Dedifferentiated amniotic fluid mesenchymal stem cell (primary cell): ENCODE measurements around the gene CPNE8.

Experiments
- DNase-seq: peaks from one replicate; pipeline ENCODE4 v3.0.0-alpha.2; 2016; ENCODE audit errors: extremely low spot score

Gene CPNE8

DNA sequence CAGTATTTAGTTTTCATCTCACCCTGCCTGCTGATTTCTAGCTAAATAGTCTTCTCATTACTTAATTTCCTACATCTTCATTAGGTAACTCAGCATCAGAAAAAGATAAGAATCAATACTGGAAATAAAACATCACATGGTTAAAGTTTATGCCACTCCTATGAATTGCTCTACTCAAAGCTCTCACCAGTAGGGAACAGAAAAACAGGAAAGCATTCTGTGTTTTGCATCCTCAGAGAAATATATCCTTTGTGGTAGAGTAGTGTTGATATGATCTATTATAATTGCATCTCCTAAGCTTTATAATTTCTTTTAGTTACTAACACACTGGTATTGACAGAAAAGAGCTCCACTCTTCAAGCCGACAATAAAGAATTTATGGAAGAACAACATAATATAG is 9.9 kb downstream of the CPNE8 start:
- DNase-seq: no peak

- DNase-seq: no peak
These were observed 12.4 kb downstream of the CPNE8 start for GRCh38 chr12:38892976-38893375.

GRCh38 chr12:38892087-38892786 is 13.2 kb downstream of the CPNE8 start:
- DNase-seq: no peak

DNA sequence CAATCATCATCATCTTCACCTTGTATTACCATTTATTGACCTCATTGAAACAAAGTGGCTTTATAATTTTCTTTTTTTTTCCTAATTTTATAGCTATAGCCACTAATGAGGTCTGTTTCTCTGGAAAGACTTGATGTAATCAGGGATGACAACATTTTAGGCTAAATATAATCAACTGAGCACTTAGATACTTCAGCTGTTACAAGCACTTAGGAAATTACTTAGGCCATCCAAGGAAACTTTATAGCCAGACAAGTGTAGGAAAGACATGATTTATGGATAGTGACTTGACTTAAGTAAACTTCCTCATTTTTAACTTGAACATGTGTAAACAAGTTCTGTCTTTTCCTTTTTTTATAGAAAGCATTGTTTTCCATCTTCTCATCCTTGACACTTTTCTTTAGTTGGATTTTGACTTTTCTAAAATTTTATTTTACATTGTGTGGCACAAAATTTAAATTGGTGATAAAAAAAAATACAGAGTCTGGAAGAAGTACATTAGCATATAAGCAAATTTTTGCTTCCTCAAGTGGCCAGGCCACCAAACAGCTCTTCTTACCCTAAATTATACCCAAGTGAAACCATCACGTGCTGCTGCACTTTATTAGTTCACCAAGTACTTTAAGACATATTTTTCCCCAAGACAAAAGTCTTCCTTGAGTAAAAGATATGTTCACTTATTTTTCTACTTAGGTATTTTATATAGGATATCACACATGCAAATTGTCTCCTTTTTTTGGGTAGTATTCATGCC is 15.1 kb downstream of the CPNE8 start:
- DNase-seq: no peak

GRCh38 chr12:38889297-38889815 is 16.0 kb downstream of the CPNE8 start:
- DNase-seq: no peak

DNA sequence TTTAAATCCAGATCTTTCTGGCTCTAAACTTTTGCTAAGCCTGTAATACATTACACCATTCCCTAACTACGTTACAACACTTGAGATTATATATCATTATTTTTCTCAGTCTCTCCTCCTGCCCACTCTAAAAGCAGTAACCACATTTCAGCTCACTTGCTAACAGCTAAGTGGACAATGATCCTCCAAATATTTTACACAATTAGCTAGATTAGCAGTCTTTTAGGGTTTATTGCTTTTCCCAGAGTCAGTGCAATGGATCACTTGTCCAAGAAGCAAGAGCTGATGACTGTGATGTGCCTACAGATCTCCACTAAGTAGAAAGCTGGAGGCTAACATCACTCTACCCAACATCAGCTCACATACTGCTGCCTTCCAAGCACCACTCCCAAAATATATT is 17.6 kb downstream of the CPNE8 start:
- DNase-seq: no peak

DNA sequence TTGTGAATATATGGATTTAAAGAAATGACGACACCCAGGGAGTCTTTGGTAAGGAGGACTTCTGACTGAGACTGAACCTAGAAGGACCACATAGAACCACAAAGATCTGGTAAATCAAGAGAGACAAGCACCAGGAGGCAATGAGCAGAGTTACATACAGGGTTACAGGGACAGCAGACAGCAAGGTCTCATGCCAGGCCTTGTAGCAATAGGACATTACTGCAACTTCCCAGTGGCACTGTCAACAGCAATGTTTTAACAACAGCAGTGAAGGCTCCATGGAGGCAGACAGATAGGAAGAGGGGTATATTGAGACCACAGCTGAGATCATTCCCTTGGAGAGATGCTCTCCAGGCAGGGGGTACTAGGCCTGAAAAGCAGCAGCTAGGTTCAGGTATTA is 18.5 kb downstream of the CPNE8 start:
- no peak for DNase-seq

DNA sequence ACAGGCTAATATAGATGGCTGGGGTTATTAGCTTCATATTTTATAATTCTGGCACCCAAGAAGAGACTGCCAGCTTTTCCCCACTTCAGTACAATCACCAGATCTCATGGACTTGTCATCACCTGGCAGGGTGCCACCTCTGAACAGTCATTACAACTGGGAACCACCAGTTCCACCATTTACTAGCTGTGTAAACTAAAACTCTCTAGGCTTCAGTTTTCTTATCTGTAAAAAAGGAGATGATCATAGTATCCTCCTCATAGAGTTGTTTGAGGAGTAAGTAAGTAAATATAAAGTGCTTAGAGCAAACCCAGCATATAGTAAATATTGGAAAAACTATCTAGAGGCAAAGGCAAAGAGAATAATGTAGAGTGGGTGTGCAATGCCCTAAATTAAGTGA is 19.3 kb downstream of the CPNE8 start:
- no peak for DNase-seq

DNA sequence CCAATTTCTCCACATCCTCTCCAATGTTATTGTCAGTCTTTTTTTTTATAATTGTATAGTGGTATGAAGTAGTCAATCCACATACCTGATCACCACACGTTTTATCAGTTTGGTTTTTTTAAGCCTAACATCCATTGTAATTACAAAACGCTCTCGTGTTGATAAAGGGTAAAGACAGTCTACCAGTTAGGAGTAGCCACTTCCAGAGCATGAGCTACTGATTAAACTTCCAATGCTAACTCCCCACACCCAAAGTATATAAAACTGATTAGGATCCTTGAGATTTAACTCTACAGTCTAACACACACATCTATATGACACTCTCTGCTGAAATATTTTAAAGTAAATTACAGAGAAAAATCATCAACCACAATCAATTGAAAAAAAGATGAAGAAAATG is 20.7 kb downstream of the CPNE8 start:
- DNase-seq: no peak

DNA sequence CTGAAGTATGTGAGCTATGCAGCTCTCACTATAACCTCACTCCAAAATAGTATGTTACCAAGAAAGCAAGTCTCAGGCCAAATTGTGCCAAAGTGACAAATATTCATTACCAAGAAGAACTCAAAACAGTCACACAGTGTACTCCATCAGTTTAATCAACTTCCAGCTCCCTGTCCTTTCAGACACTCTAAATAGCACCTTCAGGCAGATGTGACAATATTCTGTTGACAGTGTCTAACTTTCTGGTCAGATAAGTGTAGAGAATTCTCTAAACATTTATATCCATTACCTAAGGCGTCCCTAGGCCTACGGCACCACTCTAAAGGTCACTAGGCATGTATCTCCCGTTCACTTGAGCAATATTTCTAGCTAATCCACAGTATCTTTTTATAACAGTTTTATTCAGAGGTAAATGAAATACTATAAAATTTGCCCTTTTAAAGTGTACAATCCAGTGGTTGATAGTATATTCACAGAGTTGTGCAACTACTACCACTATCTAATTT is 21.7 kb downstream of the CPNE8 start:
- DNase-seq: no peak

GRCh38 chr12:38880288-38880687 is 25.1 kb downstream of the CPNE8 start:
- DNase-seq: no peak

DNA sequence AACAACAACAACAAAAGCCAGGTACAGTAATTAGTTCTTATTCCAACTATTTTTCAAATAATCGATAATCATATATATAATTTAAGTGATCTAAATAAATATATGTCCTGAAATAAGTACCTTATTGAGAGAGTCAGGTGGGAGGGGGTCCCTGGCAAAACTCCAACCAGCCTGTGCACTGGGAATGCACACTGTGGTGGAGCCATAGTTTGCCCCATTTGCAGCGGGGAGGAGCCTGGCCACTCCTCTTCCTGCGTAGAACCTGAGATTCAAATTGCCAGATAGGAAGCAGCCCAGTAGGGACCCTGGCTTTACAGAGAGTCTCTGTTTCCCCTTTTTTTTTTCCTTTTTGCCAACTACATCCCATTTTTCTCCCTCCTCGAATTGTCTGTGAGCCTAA is 26.4 kb downstream of the CPNE8 start:
- DNase-seq: no peak

DNA sequence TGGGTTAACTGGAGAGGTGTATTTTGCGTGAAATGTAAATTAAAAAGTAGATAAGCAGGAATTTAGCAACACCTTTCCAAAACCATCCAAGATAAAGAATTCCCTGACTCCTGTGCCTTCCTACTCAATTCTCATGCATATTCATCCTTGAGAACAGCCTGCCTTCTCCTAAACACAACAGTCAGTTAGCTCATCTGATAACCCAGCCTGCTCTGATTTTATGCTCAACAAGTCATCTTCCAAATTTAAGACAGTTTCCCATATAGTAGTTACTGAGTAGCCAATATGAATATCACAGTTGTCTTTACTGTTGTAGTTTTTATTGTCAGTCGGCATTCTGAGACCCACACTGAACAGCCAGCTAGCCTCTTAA is 27.1 kb downstream of the CPNE8 start:
- DNase-seq: no peak

GRCh38 chr12:38875586-38876228 is 29.7 kb downstream of the CPNE8 start:
- DNase-seq: no peak

GRCh38 chr12:38872561-38872960 is 32.8 kb downstream of the CPNE8 start:
- DNase-seq: no peak

DNA sequence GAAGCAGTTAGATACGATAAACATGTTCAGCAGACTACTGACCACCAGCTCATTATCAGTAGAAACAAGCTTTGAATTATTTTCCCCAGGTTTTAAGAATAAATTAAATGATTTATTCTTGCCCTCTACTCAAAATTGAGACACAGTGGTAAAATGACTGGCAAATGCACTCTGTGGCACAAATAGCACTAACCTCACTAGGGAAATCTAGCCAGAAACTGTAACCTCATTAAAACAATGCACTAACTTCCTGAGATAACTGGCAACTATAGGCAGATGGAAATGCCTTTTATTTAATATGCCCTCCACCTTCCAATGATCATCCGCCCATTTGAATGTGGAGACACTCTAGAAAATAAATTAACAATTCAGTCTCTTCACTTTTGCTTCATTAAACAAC is 33.2 kb downstream of the CPNE8 start:
- DNase-seq: no peak

DNA sequence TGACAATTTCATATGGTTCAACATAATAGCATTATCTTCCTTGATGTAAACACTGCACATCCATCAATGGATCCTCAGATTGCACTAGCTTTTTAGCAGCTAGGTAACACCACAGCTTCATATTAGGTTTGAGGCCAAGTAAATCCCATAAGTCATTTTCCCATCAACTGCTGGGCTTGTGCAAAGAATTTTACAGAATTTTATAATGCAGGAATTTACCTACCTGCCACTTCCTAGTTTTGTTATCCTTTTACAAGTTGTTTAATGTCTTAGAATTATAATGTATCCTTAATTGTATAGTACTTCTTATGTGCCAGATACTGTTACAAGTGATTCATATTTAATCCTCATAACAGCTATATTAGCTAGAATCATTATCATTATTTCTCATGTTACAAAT is 36.4 kb downstream of the CPNE8 start:
- no peak for DNase-seq

DNA sequence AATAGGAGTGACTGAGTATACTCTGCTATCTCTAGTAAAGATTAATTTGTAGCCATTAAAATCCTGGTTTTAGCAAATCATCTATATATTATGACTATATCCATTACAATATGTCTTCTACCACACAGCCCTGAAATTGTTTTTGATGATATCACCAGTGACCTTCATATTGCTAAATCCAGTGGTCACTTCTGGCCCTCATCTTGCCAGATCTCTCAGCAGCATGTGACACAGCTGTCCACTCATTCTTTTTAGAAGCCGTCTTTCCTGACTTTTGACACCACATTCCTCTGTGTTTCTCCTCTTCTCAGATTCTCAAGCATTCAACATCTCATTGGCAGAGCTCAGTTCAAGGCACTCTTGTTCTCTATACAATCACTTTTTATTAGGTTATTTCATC is 54.9 kb downstream of the CPNE8 start:
- no peak for DNase-seq

- DNase-seq: no peak
These were observed 58.1 kb downstream of the CPNE8 start for GRCh38 chr12:38847247-38847646.

DNA sequence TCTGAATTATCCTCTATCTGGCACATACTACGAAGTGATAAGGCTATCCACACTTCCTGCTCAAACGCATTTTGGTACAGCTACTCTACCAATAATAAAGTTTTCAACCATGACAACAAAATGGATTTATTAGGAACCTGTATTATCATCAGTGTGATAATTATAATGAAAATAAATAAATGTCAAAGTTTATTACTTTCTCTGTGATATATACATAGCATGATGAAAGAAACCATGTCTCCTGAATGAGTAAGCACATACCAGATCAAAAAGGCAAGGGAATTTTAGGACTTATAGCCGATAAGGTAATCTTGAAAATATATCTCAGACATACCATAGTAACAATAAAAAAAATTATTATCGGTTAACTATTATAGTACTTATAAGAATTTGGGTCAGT is 61.1 kb downstream of the CPNE8 start:
- no peak for DNase-seq

DNA sequence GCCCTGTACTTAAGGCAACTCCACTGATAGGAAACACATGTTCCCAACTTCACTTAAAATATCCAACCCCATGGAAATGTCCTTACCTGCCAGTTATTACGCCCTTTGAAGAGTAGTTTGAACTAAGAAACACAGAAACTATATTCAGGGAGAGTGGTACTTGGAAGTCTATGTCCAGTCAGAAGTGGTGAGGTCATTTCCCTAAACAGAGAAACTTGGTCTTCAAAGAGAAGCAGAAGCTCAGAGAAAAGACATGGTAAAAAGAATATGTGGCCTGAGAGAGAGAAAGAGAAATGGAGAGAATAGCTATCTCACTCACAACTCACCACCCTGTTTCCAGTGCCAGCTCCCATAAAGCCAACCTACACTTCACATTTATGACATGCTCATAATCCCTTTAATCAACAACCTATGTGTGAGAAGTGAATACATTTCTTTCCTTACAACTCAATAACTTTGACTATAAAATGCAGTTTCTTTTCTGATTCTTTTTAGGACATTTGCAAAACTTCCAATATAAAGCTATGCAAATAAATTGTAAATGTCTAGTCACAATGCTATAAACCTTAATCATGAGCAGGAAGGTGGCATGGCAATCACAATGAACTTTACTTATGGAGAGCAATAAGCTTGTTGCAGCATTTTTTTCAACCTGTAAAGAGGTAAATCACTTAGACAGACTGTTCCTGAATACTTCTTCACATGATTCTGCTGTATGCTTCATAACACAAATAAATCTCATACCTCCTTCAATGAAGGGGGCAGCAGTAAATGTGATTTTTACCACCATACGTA is 67.1 kb downstream of the CPNE8 start:
- no peak for DNase-seq

DNA sequence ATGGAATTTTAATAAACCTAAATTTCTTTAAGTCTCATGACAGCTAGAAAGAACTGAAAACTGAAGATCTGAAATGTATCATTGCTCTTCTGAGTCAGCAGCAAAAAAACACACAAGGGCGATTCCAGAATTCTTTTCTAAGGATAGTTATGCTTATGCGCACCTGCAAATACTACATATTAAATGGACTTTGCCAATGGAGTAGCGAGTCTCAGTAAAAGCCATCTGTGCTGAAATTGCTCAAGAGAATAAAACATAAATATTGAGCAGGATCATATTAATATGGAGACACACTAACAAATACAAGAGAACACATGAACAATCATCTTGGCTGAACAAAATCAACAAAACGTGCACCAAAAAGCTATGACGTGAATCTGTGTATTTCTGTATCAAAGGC is 73.7 kb downstream of the CPNE8 start:
- DNase-seq: no peak
